HG03378 (cell line): Measurements from ENCODE around the gene WDR70.
A peak's percentile ranks its signal among the peaks of the same experiment; 100 is the strongest.
"Not testable (repeated sequence)": the region's sequence is repeated elsewhere in the genome, so short reads cannot be mapped to it uniquely, and the experiment has no call there.

ENCODE experiments used
- ATAC-seq: cut with Tn5 transposase; IDR thresholded peaks from one replicate; pipeline ENCODE4 v1.9.1; 2021; ENCODE audit warnings: mild to moderate bottlenecking, moderate library complexity; ENCODE audit not compliant: unreplicated experiment

WDR70 gene

GRCh38 chr5:37668524-37669047, 289.5 kb downstream of the WDR70 start:
- ATAC-seq = no peak

GRCh38 chr5:37672118-37672588, 293.0 kb downstream of the WDR70 start:
- ATAC-seq = peak; percentile 89

GRCh38 chr5:37674361-37674760, 295.2 kb downstream of the WDR70 start:
- not testable (repeated sequence) for ATAC-seq

- not testable (repeated sequence) for ATAC-seq
Measured at GRCh38 chr5:37679326-37679725, 300.2 kb downstream of the WDR70 start.

- not testable (repeated sequence) for ATAC-seq
Measured at GRCh38 chr5:37679903-37680302, 300.8 kb downstream of the WDR70 start.

GRCh38 chr5:37683072-37683471, 304.0 kb downstream of the WDR70 start:
- ATAC-seq = no peak

- no peak for ATAC-seq
Measured at GRCh38 chr5:37685211-37685610, 306.1 kb downstream of the WDR70 start.

- ATAC-seq = no peak
Measured at GRCh38 chr5:37685816-37686215, 306.7 kb downstream of the WDR70 start.

- not testable (repeated sequence) for ATAC-seq
Measured at GRCh38 chr5:37688925-37689324, 309.8 kb downstream of the WDR70 start.

GRCh38 chr5:37694333-37694732, 315.2 kb downstream of the WDR70 start:
- ATAC-seq = not testable (repeated sequence)

- no peak for ATAC-seq
Measured at GRCh38 chr5:37694867-37695266, 315.7 kb downstream of the WDR70 start.

- no peak for ATAC-seq
Measured at GRCh38 chr5:37695647-37696046, 316.5 kb downstream of the WDR70 start.

- no peak for ATAC-seq
Measured at GRCh38 chr5:37696190-37697021, 317.3 kb downstream of the WDR70 start.

GRCh38 chr5:37701868-37702267, 322.8 kb downstream of the WDR70 start:
- ATAC-seq = no peak

- ATAC-seq = no peak
Measured at GRCh38 chr5:37703841-37704241, 324.7 kb downstream of the WDR70 start.

- no peak for ATAC-seq
Measured at GRCh38 chr5:37704406-37704805, 325.3 kb downstream of the WDR70 start.

- no peak for ATAC-seq
Measured at GRCh38 chr5:37709020-37709419, 329.9 kb downstream of the WDR70 start.

GRCh38 chr5:37710965-37711364, 331.8 kb downstream of the WDR70 start:
- ATAC-seq = no peak

- ATAC-seq = no peak
Measured at GRCh38 chr5:37712750-37713149, 333.6 kb downstream of the WDR70 start.

- no peak for ATAC-seq
Measured at GRCh38 chr5:37714756-37715155, 335.6 kb downstream of the WDR70 start.

- no peak for ATAC-seq
Measured at GRCh38 chr5:37715361-37715760, 336.2 kb downstream of the WDR70 start.

- ATAC-seq = no peak
Measured at GRCh38 chr5:37715992-37716391, 336.9 kb downstream of the WDR70 start.
